DND-41 (cell line): ENCODE data around the gene CYB5A.

Experiments used
- CTCF ChIP-seq: IDR thresholded peaks from 2 replicates; pipeline ENCODE4 v1.5.1; 2012; ENCODE audit warnings: borderline replicate concordance, low read length, moderate library complexity, mild to moderate bottlenecking; ENCODE audit not compliant: poor library complexity, severe bottlenecking; ENCODE audit errors: extremely low read depth
- EZH2 ChIP-seq: IDR thresholded peaks from 3 replicates; pipeline ENCODE4 v1.6.1; 2012; ENCODE audit warnings: borderline replicate concordance, low read depth, mild to moderate bottlenecking, moderate library complexity, low read length, inconsistent platforms; ENCODE audit not compliant: severe bottlenecking

GRCh38 chr18:74276609-74277008, 15.2 kb downstream of the CYB5A start:
- TF ChIP-seq CTCF, result no peak
- TF ChIP-seq EZH2, result no peak
